H1 (cell line): ENCODE data around the gene CELF3. TPM values are rescaled to one million over a fixed set of nuclear protein-coding genes. Genes with fewer than 3 reads are reported as not detected.

ENCODE experiments used
- CTCF ChIA-PET: fragments of 300-600 bp; sonication (Branson Sonifier 250); formaldehyde crosslinking; loops from one replicate; lab custom pipeline; 2021; ENCODE audit not compliant: partially characterized antibody; lab: Charles Lee
- POLR2A ChIA-PET: fragments of 300-600 bp; sonication (Branson Sonifier 250); formaldehyde crosslinking; loops from one replicate; lab custom pipeline; 2021; ENCODE audit warnings: inconsistent platforms; ENCODE audit not compliant: partially characterized antibody; lab: Charles Lee
- DNase-seq, 2 experiments: peaks; one replicate each; pipeline versions ENCODE4 v3.0.0 to v3.0.0-alpha.2; 2010 to 2022; ENCODE audit warnings: low spot score in 2 of 2, low read depth in 1 of 2, mixed read lengths in 1 of 2
- FAIRE-seq: peaks from 2 replicates; lab custom pipeline; 2011; peaks lifted over from hg19 to GRCh38; lab: Jason Lieb, UNC
- H2AFZ ChIP-seq: 2 replicates; pipeline ENCODE4 v1.8.1; 2012; ENCODE audit warnings: low read length, inconsistent platforms
- H2AK5ac ChIP-seq: 2 replicates; pipeline ENCODE4 v1.6.1; 2013; ENCODE audit warnings: low read depth, low read length
- H2BK120ac ChIP-seq: replicated peaks from 2 replicates; pipeline ENCODE3; 2013; ENCODE audit warnings: low read depth, low read length, inconsistent platforms
- H2BK12ac ChIP-seq: 2 replicates; pipeline ENCODE4 v1.6.1; 2013; ENCODE audit warnings: low read depth, low read length
- H2BK15ac ChIP-seq: 2 replicates; pipeline ENCODE4 v1.6.1; 2013; ENCODE audit warnings: low read length
- H2BK20ac ChIP-seq: 2 replicates; pipeline ENCODE4 v1.6.1; 2013; ENCODE audit warnings: low read length
- H2BK5ac ChIP-seq: 2 replicates; pipeline ENCODE4 v1.6.1; 2013; ENCODE audit warnings: low read depth, low read length
- H3K14ac ChIP-seq: 2 replicates; pipeline ENCODE4 v1.6.1; 2013; ENCODE audit warnings: inconsistent platforms; ENCODE audit not compliant: insufficient read length
- H3K18ac ChIP-seq: 2 replicates; pipeline ENCODE4 v1.6.1; 2013; ENCODE audit warnings: low read length; ENCODE audit errors: extremely low read depth
- H3K23ac ChIP-seq: 2 replicates; pipeline ENCODE4 v1.6.1; 2013; ENCODE audit warnings: inconsistent platforms; ENCODE audit not compliant: insufficient read length
- H3K23me2 ChIP-seq: 2 replicates; pipeline ENCODE4 v1.6.1; 2013; ENCODE audit warnings: low read depth, low read length
- H3K27ac ChIP-seq: 2 replicates; pipeline ENCODE4 v1.6.1; 2011; ENCODE audit warnings: low read depth, low read length, inconsistent platforms
- H3K27me3 ChIP-seq, 4 experiments: replicated peaks in 1 of 4; 1 replicate in 1 of 4; 2 replicates in 3 of 4; pipeline versions ENCODE4 v1.6.1 to v1.8.1; 2011 to 2013; ENCODE audit warnings: low read length in 3 of 4, mild to moderate bottlenecking in 3 of 4, inconsistent platforms in 2 of 4, mixed read lengths in 2 of 4, moderate library complexity in 1 of 4; ENCODE audit not compliant: control insufficient read depth in 3 of 4, insufficient read depth in 3 of 4; ENCODE audit errors: extremely low read depth in 1 of 4
- H3K36me3 ChIP-seq, 4 experiments: 2 replicates each; pipeline versions ENCODE4 v1.6.1 to v1.8.1; 2011 to 2013; ENCODE audit warnings: mild to moderate bottlenecking in 4 of 4, low read length in 3 of 4, moderate library complexity in 2 of 4, control low read depth in 1 of 4, inconsistent platforms in 1 of 4; ENCODE audit not compliant: insufficient read depth in 4 of 4, control insufficient read depth in 2 of 4
- H3K4ac ChIP-seq: replicated peaks from 2 replicates; pipeline ENCODE3; 2013; ENCODE audit warnings: low read length, low read depth, mixed read lengths, inconsistent platforms; ENCODE audit not compliant: insufficient read length
- H3K4me1 ChIP-seq, 4 experiments: replicated peaks in 1 of 4; 1 replicate in 1 of 4; 2 replicates in 3 of 4; pipeline versions ENCODE4 v1.6.1 to v1.8.1; 2011 to 2013; ENCODE audit warnings: low read length in 3 of 4, inconsistent platforms in 2 of 4, mixed read lengths in 1 of 4; ENCODE audit not compliant: insufficient read depth in 4 of 4, control insufficient read depth in 3 of 4
- H3K4me2 ChIP-seq, 2 experiments: 2 replicates each; pipeline versions ENCODE4 v1.6.1 to v1.8.1; 2011 to 2013; ENCODE audit warnings: low read depth in 2 of 2, low read length in 2 of 2, control low read depth in 1 of 2, inconsistent platforms in 1 of 2, mild to moderate bottlenecking in 1 of 2; ENCODE audit not compliant: insufficient read depth in 1 of 2
- H3K4me3 ChIP-seq, 4 experiments: fragments of 200-600, 300-600 bp in 1 of 4; sonication (generic), shearing (Covaris generic), sonication (Bioruptor Twin) in 1 of 4; 2 replicates each; pipeline versions ENCODE4 v1.5.1 to v1.8.1; 2011 to 2016; ENCODE audit warnings: low read length in 4 of 4, low read depth in 3 of 4, control low read depth in 2 of 4, inconsistent platforms in 2 of 4, mild to moderate bottlenecking in 2 of 4, mixed read lengths in 1 of 4, moderate library complexity in 1 of 4; ENCODE audit not compliant: insufficient read depth in 2 of 4; ENCODE audit errors: extremely low read depth in 1 of 4
- H3K56ac ChIP-seq: replicated peaks from 2 replicates; pipeline ENCODE3; 2013; ENCODE audit warnings: low read depth, mild to moderate bottlenecking, mixed read lengths, low read length, inconsistent platforms; ENCODE audit not compliant: insufficient read length
- H3K79me1 ChIP-seq: 2 replicates; pipeline ENCODE4 v1.6.1; 2013; ENCODE audit warnings: low read depth, low read length, control low read depth
- H3K79me2 ChIP-seq, 2 experiments: 2 replicates each; pipeline versions ENCODE4 v1.6.1 to v1.8.1; 2012 to 2013; ENCODE audit warnings: low read length in 2 of 2, mild to moderate bottlenecking in 2 of 2, inconsistent platforms in 1 of 2; ENCODE audit not compliant: insufficient read depth in 2 of 2, control insufficient read depth in 1 of 2
- H3K9ac ChIP-seq, 4 experiments: replicated peaks in 1 of 4; 1 replicate in 1 of 4; 2 replicates in 3 of 4; pipeline versions ENCODE4 v1.6.1 to v1.8.1; 2011 to 2013; ENCODE audit warnings: low read depth in 3 of 4, low read length in 3 of 4, control low read depth in 2 of 4, mild to moderate bottlenecking in 2 of 4, moderate library complexity in 2 of 4, inconsistent platforms in 1 of 4; ENCODE audit errors: extremely low read depth in 1 of 4
- H3K9me3 ChIP-seq, 2 experiments: 2 replicates each; pipeline versions ENCODE4 v1.6.1 to v1.8.1; 2012 to 2013; ENCODE audit warnings: mild to moderate bottlenecking in 2 of 2, moderate library complexity in 2 of 2, control low read depth in 1 of 2, inconsistent platforms in 1 of 2, low read depth in 1 of 2, low read length in 1 of 2, mixed read lengths in 1 of 2; ENCODE audit not compliant: insufficient read depth in 2 of 2
- H4K20me1 ChIP-seq, 2 experiments: replicated peaks in 1 of 2; 2 replicates each; pipeline versions ENCODE3 to v1.8.1; 2011 to 2013; ENCODE audit warnings: inconsistent platforms in 2 of 2, low read length in 2 of 2, mild to moderate bottlenecking in 1 of 2; ENCODE audit not compliant: insufficient read depth in 2 of 2, control insufficient read depth in 1 of 2
- H4K5ac ChIP-seq: 2 replicates; pipeline ENCODE4 v1.6.1; 2013; ENCODE audit warnings: low read length, low read depth, mixed read lengths, inconsistent platforms; ENCODE audit not compliant: insufficient read length
- H4K8ac ChIP-seq: 2 replicates; pipeline ENCODE4 v1.8.0; 2013; ENCODE audit warnings: mild to moderate bottlenecking, moderate library complexity, low read length, inconsistent platforms; ENCODE audit not compliant: insufficient read depth; ENCODE audit errors: extremely low read depth
- H4K91ac ChIP-seq: replicated peaks from 2 replicates; pipeline ENCODE3; 2013; ENCODE audit warnings: low read length, mixed read lengths, inconsistent platforms; ENCODE audit not compliant: insufficient read length
- ASH2L ChIP-seq: fragments of 200-600, 300-600 bp; sonication (generic); IDR thresholded peaks from one replicate; pipeline ENCODE4 v1.7.1; 2017; ENCODE audit warnings: low read length
- CBX5 ChIP-seq: fragments of 300-800, 300-1000 bp; sonication (generic); IDR thresholded peaks from 2 replicates; pipeline ENCODE4 v1.7.1; 2016; ENCODE audit warnings: antibody characterized with exemption, low read length, low read depth
- CTBP2 ChIP-seq: IDR thresholded peaks from 2 replicates; pipeline ENCODE4 v1.7.0; 2011; ENCODE audit warnings: borderline replicate concordance, mild to moderate bottlenecking, moderate library complexity, mixed read lengths, low read length; ENCODE audit not compliant: insufficient read depth, insufficient read length
- E2F6 ChIP-seq: IDR thresholded peaks from 2 replicates; pipeline ENCODE4 v1.6.1; 2012; ENCODE audit warnings: inconsistent platforms
- FOSL1 ChIP-seq: IDR thresholded peaks from 2 replicates; pipeline ENCODE4 v1.6.1; 2011; ENCODE audit warnings: mild to moderate bottlenecking, low read depth, low read length, moderate library complexity; ENCODE audit not compliant: insufficient read depth
- GABPA ChIP-seq: IDR thresholded peaks from 2 replicates; pipeline ENCODE4 v1.6.1; 2011; ENCODE audit warnings: mild to moderate bottlenecking, low read length, moderate library complexity, borderline replicate concordance; ENCODE audit not compliant: insufficient read depth
- HDAC2 ChIP-seq, 2 experiments: fragments of 300-600 bp in 1 of 2; sonication (generic) in 1 of 2; IDR thresholded peaks; 2 replicates each; pipeline ENCODE4 v1.6.1; 2011 to 2012; ENCODE audit warnings: low read depth in 2 of 2, low read length in 2 of 2, mild to moderate bottlenecking in 2 of 2, moderate library complexity in 2 of 2, borderline replicate concordance in 1 of 2, inconsistent platforms in 1 of 2
- HDAC6 ChIP-seq: IDR thresholded peaks from one replicate; pipeline ENCODE4 v1.7.1; 2012; ENCODE audit warnings: low read depth, mild to moderate bottlenecking, inconsistent platforms, low read length, moderate library complexity
- NRF1 ChIP-seq: IDR thresholded peaks from 2 replicates; pipeline ENCODE4 v1.6.1; 2011; ENCODE audit warnings: mild to moderate bottlenecking, low read depth, low read length, improper control_type of control experiment
- RBBP5 ChIP-seq: IDR thresholded peaks from 2 replicates; pipeline ENCODE4 v1.7.1; 2012; ENCODE audit warnings: low read depth, mild to moderate bottlenecking, inconsistent platforms, low read length, moderate library complexity, borderline replicate concordance
- TAF7 ChIP-seq: optimal IDR thresholded peaks from 2 replicates; pipeline ENCODE3; 2011; ENCODE audit warnings: low read depth, mild to moderate bottlenecking, inconsistent platforms, low read length, moderate library complexity, borderline replicate concordance
- TEAD4 ChIP-seq: IDR thresholded peaks from 2 replicates; pipeline ENCODE4 v1.6.1; 2012; ENCODE audit warnings: low read depth, low read length, inconsistent platforms, mixed read lengths
- YY1 ChIP-seq: IDR thresholded peaks from 2 replicates; pipeline ENCODE4 v1.6.1; 2011; ENCODE audit warnings: low read depth, mild to moderate bottlenecking, low read length
- ZNF274 ChIP-seq: IDR thresholded peaks from 2 replicates; pipeline ENCODE4 v1.7.0; 2012; ENCODE audit warnings: low read length, borderline replicate concordance; ENCODE audit errors: extremely low read depth
- WGBS, 2 experiments: shearing (Covaris generic) in 1 of 2; methylation state at CpG; one replicate each; pipeline versions ENCODE4 v1.1.6 to v1.1.7; 2013 to 2015; ENCODE audit warnings: low lambda C conversion rate in 2 of 2, mixed read lengths in 2 of 2, inconsistent platforms in 1 of 2, low coverage in 1 of 2, missing lambda C conversion rate in 1 of 2; ENCODE audit not compliant: insufficient replicate concordance in 2 of 2, insufficient coverage in 1 of 2, insufficient read length in 1 of 2; ENCODE audit errors: extremely low coverage in 1 of 2, missing lambda C conversion rate in 1 of 2; 5-methylcytosine and 5-hydroxymethylcytosine counted together
- polyA plus RNA-seq, 7 experiments: library from polyadenylated mRNA; depleted of rRNA in 3 of 7; stranded (reverse) in 5 of 7; unstranded in 2 of 7; fragments of >200 nt in 5 of 7; fragments of 200-250 nt in 2 of 7; gene quantifications; 1 replicate in 5 of 7; 2 replicates in 1 of 7; 4 replicates in 1 of 7; pipeline versions ENCODE4 v1.2.1 to v1.2.3, GENCODE V29; 2011 to 2013; ENCODE audit warnings: missing spikeins in 2 of 7, mixed read lengths in 2 of 7
- total RNA-seq: library from RNA; stranded (reverse); fragmentation: NEBNext Ultra II Directional; extraction: Animal tissue kit (Norgen Biotek cat#: 25700); gene quantifications from 2 replicates; pipeline ENCODE4 v1.2.1, GENCODE V29; 2021

The CELF3 gene
- total and polyA plus RNA-seq, 2 of the 8 experiments (the other 6 are each of a cell fraction or from before 2014, with no cell fraction given), result 0.34 to 1.2 TPM

- H2BK15ac ChIP-seq, result no peak overlapping the region
- H4K20me1 ChIP-seq, result no peaks in the 10 kb centered on the region
- H3K9me3 ChIP-seq, result no peaks in the 10 kb centered on the region
- no peak overlapping the region for H2BK120ac ChIP-seq
- ChIA-PET CTCF (interaction anchor here (3.3 kb wide), 1 partner anchor 48 kb away, joined by 14 read pairs; no protein-coding TSS in a partner anchor), POLR2A (no interaction called here)
- H3K9ac ChIP-seq, result no peak overlapping the region
- no peak for FAIRE-seq
- H3K27ac ChIP-seq, result no peak overlapping the region
- no peak overlapping the region for H3K4me3 ChIP-seq
- no peaks in the 10 kb centered on the region for H3K79me2 ChIP-seq
- H3K23me2 ChIP-seq, result no peaks in the 10 kb centered on the region
- H4K8ac ChIP-seq, result no peak overlapping the region
- H2AK5ac ChIP-seq, result no peak overlapping the region
- H2AFZ ChIP-seq, result no peak overlapping the region
- no peak overlapping the region for H2BK5ac ChIP-seq
- no peak overlapping the region for H3K18ac ChIP-seq
- no peak overlapping the region for H3K56ac ChIP-seq
- no peak overlapping the region for H4K5ac ChIP-seq
- H3K23ac ChIP-seq, result no peak overlapping the region
- H3K4me2 ChIP-seq, result no peak overlapping the region
- no peaks in the 10 kb centered on the region for H3K79me1 ChIP-seq
- no peaks in the 10 kb centered on the region for H3K4me1 ChIP-seq
- no peak overlapping the region for H4K91ac ChIP-seq
- DNase-seq, result no peak
- H3K4ac ChIP-seq, result no peak overlapping the region
- 80% methylated on average over 2 of the region's 2 CpGs; no CpG with 5 or more reads in 1 of the 2 experiments for WGBS, 2 experiments
- H2BK20ac ChIP-seq, result no peak overlapping the region
- H2BK12ac ChIP-seq, result no peak overlapping the region
- H3K36me3 ChIP-seq, result peaks cover 0 to 5% (median 0%) of the 10 kb centered on the region in 4 experiments; a peak in 3 of 8 replicates
- no peak overlapping the region for H3K14ac ChIP-seq
- H3K27me3 ChIP-seq, result no peaks in the 10 kb centered on the region
- no peak for TF ChIP-seq FOSL1
- no peak for TF ChIP-seq CTBP2
- TF ChIP-seq RBBP5, result no peak
- TF ChIP-seq TEAD4, result no peak
- no peak for TF ChIP-seq HDAC2 (IDR thresholded peaks at IDR 0.05; ENCODE audit: borderline replicate concordance in 1 of 2, low read depth in 2 of 2, low read length in 2 of 2)
- no peak for TF ChIP-seq CBX5
- no peak for TF ChIP-seq E2F6
- TF ChIP-seq HDAC6, result no peak
- no peak for TF ChIP-seq TAF7
- no peak for TF ChIP-seq ZNF274
- no peak for TF ChIP-seq GABPA
- TF ChIP-seq ASH2L, result no peak
- TF ChIP-seq NRF1, result no peak
- TF ChIP-seq YY1, result no peak
Observed at GRCh38 chr1:151686561-151686960, 30.0 kb downstream of the CELF3 start.
